Vagina (tissue), 2 donors: ENCODE results near the gene MEIS1.

Experiments used
- CTCF ChIP-seq, 3 experiments: fragments of 450-650 bp in 2 of 3; fragments of 200-600 bp in 1 of 3; sonication (generic) in 1 of 3; IDR thresholded peaks; one replicate each; pipeline ENCODE4 v1.5.1; 2017 to 2019; ENCODE audit warnings: antibody characterized with exemption in 3 of 3, mild to moderate bottlenecking in 2 of 3, moderate library complexity in 2 of 3
- POLR2A ChIP-seq, 2 donors: fragments of 450-650 bp; IDR thresholded peaks; one replicate each; pipeline ENCODE4 v1.6.1; 2017; ENCODE audit warnings: antibody characterized with exemption in 2 of 2, mild to moderate bottlenecking in 2 of 2, moderate library complexity in 2 of 2

- TF ChIP-seq CTCF (IDR thresholded peaks at IDR 0.05) (no peak), POLR2A (IDR thresholded peaks at IDR 0.05) (no peak)
Observed at GRCh38 chr2:66435549-66435875, 587 bp downstream of the MEIS1 start.
